ENCODE data around the gene PPM1L.

DNA sequence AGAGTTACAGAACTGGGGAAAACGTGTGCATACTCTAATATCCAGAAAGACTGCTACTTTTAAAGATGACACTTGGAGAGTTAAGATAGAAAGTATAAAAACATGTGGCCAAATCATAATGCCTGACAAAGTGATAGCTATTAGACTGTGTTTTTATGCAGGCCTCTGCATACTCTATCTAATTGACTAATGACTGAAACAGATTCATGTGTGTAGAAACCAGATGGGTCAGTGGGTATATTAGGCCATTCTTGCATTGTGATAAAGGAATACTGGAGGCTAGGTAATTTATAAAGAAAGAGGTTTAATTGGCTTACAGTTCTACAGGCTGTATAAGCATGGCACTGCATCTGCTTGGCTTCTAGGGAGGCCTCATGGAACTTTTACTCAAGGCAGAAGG, 71.5 kb downstream of the PPM1L start:
- TF ChIP-seq, protein P1, sequence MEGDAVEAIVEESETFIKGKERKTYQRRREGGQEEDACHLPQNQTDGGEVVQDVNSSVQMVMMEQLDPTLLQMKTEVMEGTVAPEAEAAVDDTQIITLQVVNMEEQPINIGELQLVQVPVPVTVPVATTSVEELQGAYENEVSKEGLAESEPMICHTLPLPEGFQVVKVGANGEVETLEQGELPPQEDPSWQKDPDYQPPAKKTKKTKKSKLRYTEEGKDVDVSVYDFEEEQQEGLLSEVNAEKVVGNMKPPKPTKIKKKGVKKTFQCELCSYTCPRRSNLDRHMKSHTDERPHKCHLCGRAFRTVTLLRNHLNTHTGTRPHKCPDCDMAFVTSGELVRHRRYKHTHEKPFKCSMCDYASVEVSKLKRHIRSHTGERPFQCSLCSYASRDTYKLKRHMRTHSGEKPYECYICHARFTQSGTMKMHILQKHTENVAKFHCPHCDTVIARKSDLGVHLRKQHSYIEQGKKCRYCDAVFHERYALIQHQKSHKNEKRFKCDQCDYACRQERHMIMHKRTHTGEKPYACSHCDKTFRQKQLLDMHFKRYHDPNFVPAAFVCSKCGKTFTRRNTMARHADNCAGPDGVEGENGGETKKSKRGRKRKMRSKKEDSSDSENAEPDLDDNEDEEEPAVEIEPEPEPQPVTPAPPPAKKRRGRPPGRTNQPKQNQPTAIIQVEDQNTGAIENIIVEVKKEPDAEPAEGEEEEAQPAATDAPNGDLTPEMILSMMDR (optimal IDR thresholded peaks at IDR 0.05 in 1 of 3, IDR thresholded peaks at IDR 0.05 in 1 of 3, conservative IDR thresholded peaks at IDR 0.05 in 1 of 3; ENCODE audit: extremely low read depth in 1 of 3, insufficient read depth in 2 of 3, low read length in 3 of 3): no peak
- TF ChIP-seq EZH2 (IDR thresholded peaks at IDR 0.05; ENCODE audit: low read length): no peak

Measured in keratinocyte (primary cell).